ENCODE data around the gene PKHD1. TPM values are rescaled to one million over a fixed set of nuclear protein-coding genes. Genes with fewer than 3 reads are reported as not detected.

Gene PKHD1
- polyA plus RNA-seq, 1 of the 3 experiments (the other 2 are of a cell fraction): not detected

DNA sequence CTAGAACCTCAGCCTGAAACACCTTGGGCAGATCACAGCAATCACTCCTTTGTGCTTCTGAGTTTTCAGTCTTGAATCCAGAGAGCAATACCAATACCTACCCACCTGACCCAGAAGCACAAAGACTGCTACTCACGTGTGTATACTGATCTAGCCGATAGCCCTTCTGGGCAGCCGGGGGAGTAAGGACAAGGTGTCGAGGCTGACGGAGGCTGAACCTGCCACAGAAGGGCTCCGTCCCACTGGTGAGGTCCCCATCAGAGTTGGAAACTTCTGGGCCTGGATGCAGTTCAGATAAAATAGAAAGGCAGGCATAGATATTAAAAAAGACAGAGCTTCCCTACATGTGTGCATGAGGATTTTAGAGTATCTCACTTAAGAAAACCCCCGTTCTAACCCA, 32.0 kb downstream of the PKHD1 start:
- 41% methylated on average over 7 of the region's 7 CpGs for WGBS (ENCODE audit: low lambda C conversion rate)
- Histone ChIP-seq H3K4me2 (no peak overlapping the region), H3K79me2 (ENCODE audit: insufficient read depth) (no peaks in the 10 kb centered on the region), H4K20me1 (ENCODE audit: insufficient read depth) (no peaks in the 10 kb centered on the region), H3K9me3 (no peaks in the 10 kb centered on the region), H3K36me3 (replicated peaks in 1 of 2; ENCODE audit: control insufficient read depth in 1 of 2, insufficient read depth in 2 of 2, low read length in 1 of 2) (no peaks in the 10 kb centered on the region), H3K4me1 (ENCODE audit: control insufficient read depth in 1 of 2, insufficient read depth in 2 of 2, low read depth in 1 of 2, low read length in 1 of 2) (no peaks in the 10 kb centered on the region), H3K9me2 (no peaks in the 10 kb centered on the region), H3K27me3 (ENCODE audit: insufficient read depth) (no peaks in the 10 kb centered on the region), H2AFZ (ENCODE audit: low read depth) (no peak overlapping the region), H3K9ac (no peak overlapping the region), H3K4me3 (ENCODE audit: low read depth in 2 of 2, low read length in 1 of 2) (no peak overlapping the region), H3F3A (replicated peaks; ENCODE audit: insufficient read depth) (no peaks in the 10 kb centered on the region), H3K27ac (ENCODE audit: low read depth in 2 of 2, low read length in 1 of 2) (no peak overlapping the region)
- TF ChIP-seq ELF1 (IDR thresholded peaks at IDR 0.05) (no peak), MXI1 (IDR thresholded peaks at IDR 0.05; ENCODE audit: low read depth, low read length) (no peak), YY1 (IDR thresholded peaks at IDR 0.05; ENCODE audit: low read depth) (no peak), SMC3 (IDR thresholded peaks at IDR 0.05; ENCODE audit: low read depth, low read length) (no peak)
- CTCF ChIA-PET: interaction anchor here (1.1 kb wide), 1 partner anchor 179 kb away, joined by 3 read pairs; no protein-coding TSS in a partner anchor
- DNase-seq: no peak
- POLR2A ChIA-PET: no interaction called here

DNA sequence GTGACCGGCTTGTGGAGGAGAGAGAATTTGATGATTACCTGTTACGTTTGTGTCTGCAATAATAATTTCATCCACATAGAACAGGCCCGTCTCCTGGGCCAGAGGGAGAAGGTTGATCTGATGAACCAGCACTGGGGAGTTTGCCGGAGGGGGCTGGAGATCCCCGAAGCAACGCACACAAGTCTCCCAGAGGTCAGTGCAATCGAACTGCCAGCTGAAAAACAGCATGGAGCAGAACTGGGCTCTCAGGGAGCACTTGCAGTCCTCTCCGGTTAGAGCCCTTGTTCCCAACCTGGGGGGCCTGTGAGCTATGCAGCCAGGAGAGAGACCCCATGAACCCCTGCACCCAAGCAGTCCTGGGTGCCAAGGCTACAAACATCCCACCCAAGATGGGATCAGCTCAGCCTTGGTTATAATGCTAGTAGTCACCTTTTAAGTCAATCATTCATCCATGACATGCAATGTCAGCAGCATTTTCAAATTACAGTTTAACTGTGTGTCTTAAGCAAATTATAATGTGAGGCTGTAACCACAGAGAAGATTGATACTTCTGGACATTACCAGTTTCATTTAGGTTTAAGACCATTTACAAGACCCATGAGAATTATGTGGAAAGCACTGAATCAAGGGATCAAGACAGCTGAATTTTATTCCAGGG, 34.2 kb downstream of the PKHD1 start:
- H2AFZ ChIP-seq (ENCODE audit: low read depth): no peak overlapping the region
- H4K20me1 ChIP-seq (ENCODE audit: insufficient read depth): no peaks in the 10 kb centered on the region
- WGBS (ENCODE audit: low lambda C conversion rate): 29% methylated on average over 3 of the region's 8 CpGs
- no peaks in the 10 kb centered on the region for H3K4me1 ChIP-seq (ENCODE audit: control insufficient read depth in 1 of 2, insufficient read depth in 2 of 2, low read depth in 1 of 2, low read length in 1 of 2)
- DNase-seq: no peak
- H3K27ac ChIP-seq (ENCODE audit: low read depth in 2 of 2, low read length in 1 of 2): no peak overlapping the region
- no peaks in the 10 kb centered on the region for H3F3A ChIP-seq (replicated peaks; ENCODE audit: insufficient read depth)
- no peaks in the 10 kb centered on the region for H3K36me3 ChIP-seq (replicated peaks in 1 of 2; ENCODE audit: control insufficient read depth in 1 of 2, insufficient read depth in 2 of 2, low read length in 1 of 2)
- TF ChIP-seq TAF1 (IDR thresholded peaks at IDR 0.05; ENCODE audit: borderline replicate concordance, low read depth, low read length) (no peak), SMC3 (IDR thresholded peaks at IDR 0.05; ENCODE audit: low read depth, low read length) (no peak), EZH2phosphoT487 (IDR thresholded peaks at IDR 0.05; ENCODE audit: borderline replicate concordance, low read depth) (no peak), NRF1 (IDR thresholded peaks at IDR 0.05; ENCODE audit: low read depth, low read length) (no peak), YY1 (IDR thresholded peaks at IDR 0.05; ENCODE audit: low read depth) (no peak), TCF12 (IDR thresholded peaks at IDR 0.05) (no peak), MXI1 (IDR thresholded peaks at IDR 0.05; ENCODE audit: low read depth, low read length) (no peak), FOXJ3 (CRISPR knock-in tag; IDR thresholded peaks at IDR 0.05) (no peak)
- TF ChIP-seq, protein P1, sequence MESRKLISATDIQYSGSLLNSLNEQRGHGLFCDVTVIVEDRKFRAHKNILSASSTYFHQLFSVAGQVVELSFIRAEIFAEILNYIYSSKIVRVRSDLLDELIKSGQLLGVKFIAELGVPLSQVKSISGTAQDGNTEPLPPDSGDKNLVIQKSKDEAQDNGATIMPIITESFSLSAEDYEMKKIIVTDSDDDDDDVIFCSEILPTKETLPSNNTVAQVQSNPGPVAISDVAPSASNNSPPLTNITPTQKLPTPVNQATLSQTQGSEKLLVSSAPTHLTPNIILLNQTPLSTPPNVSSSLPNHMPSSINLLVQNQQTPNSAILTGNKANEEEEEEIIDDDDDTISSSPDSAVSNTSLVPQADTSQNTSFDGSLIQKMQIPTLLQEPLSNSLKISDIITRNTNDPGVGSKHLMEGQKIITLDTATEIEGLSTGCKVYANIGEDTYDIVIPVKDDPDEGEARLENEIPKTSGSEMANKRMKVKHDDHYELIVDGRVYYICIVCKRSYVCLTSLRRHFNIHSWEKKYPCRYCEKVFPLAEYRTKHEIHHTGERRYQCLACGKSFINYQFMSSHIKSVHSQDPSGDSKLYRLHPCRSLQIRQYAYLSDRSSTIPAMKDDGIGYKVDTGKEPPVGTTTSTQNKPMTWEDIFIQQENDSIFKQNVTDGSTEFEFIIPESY (IDR thresholded peaks at IDR 0.05; ENCODE audit: borderline replicate concordance, low read depth): no peak
- TF ChIP-seq, protein P2, sequence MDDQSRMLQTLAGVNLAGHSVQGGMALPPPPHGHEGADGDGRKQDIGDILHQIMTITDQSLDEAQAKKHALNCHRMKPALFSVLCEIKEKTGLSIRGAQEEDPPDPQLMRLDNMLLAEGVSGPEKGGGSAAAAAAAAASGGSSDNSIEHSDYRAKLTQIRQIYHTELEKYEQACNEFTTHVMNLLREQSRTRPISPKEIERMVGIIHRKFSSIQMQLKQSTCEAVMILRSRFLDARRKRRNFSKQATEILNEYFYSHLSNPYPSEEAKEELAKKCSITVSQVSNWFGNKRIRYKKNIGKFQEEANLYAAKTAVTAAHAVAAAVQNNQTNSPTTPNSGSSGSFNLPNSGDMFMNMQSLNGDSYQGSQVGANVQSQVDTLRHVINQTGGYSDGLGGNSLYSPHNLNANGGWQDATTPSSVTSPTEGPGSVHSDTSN (IDR thresholded peaks at IDR 0.05): no peak
- H3K9me2 ChIP-seq: no peaks in the 10 kb centered on the region
- no peaks in the 10 kb centered on the region for H3K27me3 ChIP-seq (ENCODE audit: insufficient read depth)
- no peak overlapping the region for H3K4me3 ChIP-seq (ENCODE audit: low read depth in 2 of 2, low read length in 1 of 2)
- H3K9me3 ChIP-seq: no peaks in the 10 kb centered on the region
- ChIA-PET CTCF (interaction anchor here (1.0 to 2.0 kb wide), 2 partner anchors 10 to 211 kb away, joined by 3 to 13 read pairs; no protein-coding TSS in a partner anchor), POLR2A (no interaction called here)
- H3K79me2 ChIP-seq (ENCODE audit: insufficient read depth): no peaks in the 10 kb centered on the region
- no peak overlapping the region for H3K9ac ChIP-seq
- H3K4me2 ChIP-seq: no peak overlapping the region

Data from SK-N-SH (cell line).